Tibial nerve (tissue), 4 donors: Measurements from ENCODE around the gene CTAGE1.

ENCODE experiments used
- CTCF ChIP-seq, 5 experiments: fragments of 200-600 bp in 3 of 5; fragments of 450-650 bp in 2 of 5; sonication (generic) in 3 of 5; IDR thresholded peaks; one replicate each; pipeline ENCODE4 v1.5.1; 2016 to 2019; ENCODE audit warnings: antibody characterized with exemption in 5 of 5, mild to moderate bottlenecking in 3 of 5, moderate library complexity in 2 of 5
- EP300 ChIP-seq, 2 donors: sonication (generic); formaldehyde crosslinking; IDR thresholded peaks; one replicate each; pipeline ENCODE4 v1.6.1; 2017; ENCODE audit warnings: antibody characterized with exemption in 2 of 2, mild to moderate bottlenecking in 1 of 2
- POLR2A ChIP-seq, 2 donors: fragments of 450-650 bp; IDR thresholded peaks; one replicate each; pipeline ENCODE4 v1.6.1; 2017; ENCODE audit warnings: antibody characterized with exemption in 2 of 2, mild to moderate bottlenecking in 2 of 2, moderate library complexity in 2 of 2

GRCh38 chr18:22429564-22429963, 11.8 kb upstream of the CTAGE1 start:
- TF ChIP-seq CTCF (IDR thresholded peaks at IDR 0.05): no peak
- TF ChIP-seq POLR2A (IDR thresholded peaks at IDR 0.05): no peak
- no peak for TF ChIP-seq EP300 (IDR thresholded peaks at IDR 0.05)
